ENCODE results near the gene SDR39U1.
"Not testable (repeated sequence)": the region's sequence is repeated elsewhere in the genome, so short reads cannot be mapped to it uniquely, and the experiment has no call there.

The SDR39U1 gene, protein sequence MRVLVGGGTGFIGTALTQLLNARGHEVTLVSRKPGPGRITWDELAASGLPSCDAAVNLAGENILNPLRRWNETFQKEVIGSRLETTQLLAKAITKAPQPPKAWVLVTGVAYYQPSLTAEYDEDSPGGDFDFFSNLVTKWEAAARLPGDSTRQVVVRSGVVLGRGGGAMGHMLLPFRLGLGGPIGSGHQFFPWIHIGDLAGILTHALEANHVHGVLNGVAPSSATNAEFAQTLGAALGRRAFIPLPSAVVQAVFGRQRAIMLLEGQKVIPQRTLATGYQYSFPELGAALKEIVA

DNA sequence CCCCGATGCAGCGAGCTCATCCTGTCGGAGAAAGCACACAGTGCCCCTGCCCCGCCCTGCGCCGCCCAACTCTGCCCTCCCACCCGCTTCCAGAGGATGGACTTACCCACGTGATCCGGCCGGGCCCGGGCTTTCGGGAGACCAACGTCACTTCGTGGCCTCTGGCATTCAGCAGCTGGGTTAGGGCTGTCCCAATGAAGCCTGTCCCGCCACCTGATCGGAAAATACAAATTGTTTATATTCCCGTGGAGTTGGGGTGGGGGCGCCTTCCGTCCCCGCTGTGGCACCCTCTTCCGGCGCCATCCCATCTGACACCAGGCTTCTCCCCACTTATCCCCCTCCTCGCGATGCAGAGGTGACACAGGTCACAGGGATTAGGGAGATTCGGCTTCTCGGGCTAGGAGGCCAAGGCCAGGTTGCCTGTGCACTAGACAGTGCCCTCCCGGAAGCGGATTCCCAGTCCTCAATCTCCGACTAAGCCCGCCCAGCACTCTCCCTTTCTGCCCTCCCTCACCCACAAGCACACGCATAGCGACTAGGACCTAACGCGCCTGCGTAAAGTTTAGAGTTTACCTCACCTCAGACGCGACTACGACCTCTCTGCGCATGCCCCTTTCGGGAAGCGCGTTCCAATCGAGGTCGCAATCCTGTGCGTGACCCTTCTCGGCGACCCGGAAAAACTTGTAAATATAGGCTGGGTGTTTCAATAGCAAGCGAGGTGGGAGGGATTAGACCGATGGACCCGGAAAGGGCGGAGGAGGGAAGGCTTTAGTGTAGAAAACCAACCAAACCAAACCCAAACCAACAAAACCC lies at the start of gene SDR39U1:
TSS of gene SDR39U1 (minus strand) at position 537 of the 813 bp plus-strand sequence. CDS start at position 530, 7 bp downstream.
- in situ Hi-C loops (cut with HindIII; ENCODE audit: low sequenced_read_pairs): no loop called here

DNA sequence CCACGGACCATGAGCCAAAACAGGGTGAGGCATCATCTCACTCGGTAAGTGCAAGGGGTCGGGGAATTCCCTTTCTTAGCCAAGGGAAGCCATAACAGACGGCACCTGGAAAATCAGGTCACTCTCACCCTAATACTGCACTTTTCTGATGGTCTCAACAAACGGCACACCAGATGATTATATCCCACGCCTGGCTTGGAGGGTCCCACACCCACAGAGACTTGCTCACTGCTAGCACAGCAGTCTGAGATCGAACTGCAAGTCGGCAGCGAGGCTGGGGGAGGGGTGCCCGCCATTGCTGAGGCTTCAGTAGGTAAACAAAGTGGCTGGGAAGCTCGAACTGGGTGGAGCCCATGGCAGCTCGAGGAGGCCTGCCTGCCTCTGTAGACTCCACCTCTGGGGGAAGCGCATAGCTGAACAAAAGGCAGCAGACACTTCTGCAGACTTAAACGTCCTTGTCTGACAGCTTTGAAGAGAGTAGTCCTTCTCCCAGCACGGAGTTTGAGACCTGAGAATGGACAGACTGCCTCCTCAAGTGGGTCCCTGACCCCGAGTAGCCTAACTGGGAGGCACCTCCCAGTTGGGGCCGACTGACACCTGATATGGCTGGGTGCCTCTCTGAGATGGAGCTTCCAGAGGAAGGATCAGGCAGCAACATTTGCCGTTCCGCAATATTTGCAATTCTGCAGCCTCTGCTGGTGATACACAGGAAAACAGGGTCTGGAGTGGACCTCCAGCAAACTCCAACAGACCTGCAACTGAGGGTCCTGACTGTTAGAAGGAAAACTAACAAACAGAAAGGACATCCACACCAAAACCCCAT lies 49.2 kb upstream of the SDR39U1 start:
- in situ Hi-C loops (cut with HindIII; ENCODE audit: low sequenced_read_pairs): not testable (repeated sequence)

DNA sequence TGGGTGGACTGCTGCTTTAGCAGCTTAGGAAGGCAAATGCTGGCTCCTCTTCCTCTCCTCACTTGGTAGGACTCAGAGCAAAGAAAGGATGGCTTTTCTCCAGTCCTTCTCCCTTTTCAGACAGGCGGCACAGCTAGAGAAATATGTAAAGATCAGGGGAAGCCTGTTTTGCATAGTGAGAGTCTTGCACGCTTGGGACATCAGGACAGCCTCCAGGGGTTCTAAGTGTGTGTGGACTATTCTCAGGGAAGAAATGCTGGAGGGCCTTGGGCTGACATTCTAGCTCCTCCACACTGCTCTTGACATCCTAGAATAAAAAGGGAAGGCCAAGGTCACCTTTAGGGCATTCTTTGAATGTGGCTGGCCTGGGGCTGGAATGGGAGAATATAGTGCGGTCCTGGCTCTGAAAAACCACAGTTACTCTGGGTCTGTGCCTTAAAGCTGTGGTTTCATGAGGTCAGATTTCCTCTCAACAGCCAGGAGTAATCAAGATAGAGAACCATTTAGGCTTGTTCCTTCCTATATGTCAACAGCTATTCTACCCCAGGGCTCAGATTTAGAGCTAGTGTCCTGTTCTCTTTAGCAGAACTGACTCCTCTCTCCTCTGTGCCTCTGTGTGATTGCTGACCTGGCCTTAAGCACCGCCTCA lies 41.2 kb upstream of the SDR39U1 start:
- in situ Hi-C loops (cut with HindIII; ENCODE audit: low sequenced_read_pairs): no loop called here

GRCh38 chr14:24482699-24483303 lies 40.2 kb upstream of the SDR39U1 start:
- in situ Hi-C loops (cut with HindIII; ENCODE audit: low sequenced_read_pairs): not testable (repeated sequence)

- in situ Hi-C loops (cut with HindIII; ENCODE audit: low sequenced_read_pairs): no loop called here
Measured at GRCh38 chr14:24481622-24482324, 39.2 kb upstream of the SDR39U1 start.

DNA sequence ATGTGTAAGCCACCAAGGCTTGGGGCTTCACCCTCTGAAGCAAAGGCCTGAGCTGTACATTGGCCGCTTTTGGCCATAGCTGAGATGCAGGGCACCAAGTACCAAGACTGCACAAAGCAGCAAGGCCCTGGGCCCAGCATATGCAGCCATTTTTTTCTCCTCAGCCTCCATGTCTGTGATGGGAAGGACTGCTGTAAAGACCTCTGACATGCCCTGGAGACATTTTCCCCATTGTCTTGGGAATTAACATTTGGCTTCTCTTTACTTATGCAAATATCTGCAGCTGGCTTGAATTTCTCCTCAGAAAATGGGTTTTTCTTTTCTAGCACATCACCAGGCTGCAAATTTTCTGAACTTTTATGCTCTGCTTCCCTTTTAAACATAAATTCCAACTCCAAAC lies 37.4 kb upstream of the SDR39U1 start:
- in situ Hi-C loops (cut with HindIII; ENCODE audit: low sequenced_read_pairs): not testable (repeated sequence)

GRCh38 chr14:24475261-24475660 lies 32.7 kb upstream of the SDR39U1 start:
- in situ Hi-C loops (cut with HindIII; ENCODE audit: low sequenced_read_pairs): no loop called here

GRCh38 chr14:24473211-24473610 lies 30.6 kb upstream of the SDR39U1 start:
- in situ Hi-C loops (cut with HindIII; ENCODE audit: low sequenced_read_pairs): no loop called here

DNA sequence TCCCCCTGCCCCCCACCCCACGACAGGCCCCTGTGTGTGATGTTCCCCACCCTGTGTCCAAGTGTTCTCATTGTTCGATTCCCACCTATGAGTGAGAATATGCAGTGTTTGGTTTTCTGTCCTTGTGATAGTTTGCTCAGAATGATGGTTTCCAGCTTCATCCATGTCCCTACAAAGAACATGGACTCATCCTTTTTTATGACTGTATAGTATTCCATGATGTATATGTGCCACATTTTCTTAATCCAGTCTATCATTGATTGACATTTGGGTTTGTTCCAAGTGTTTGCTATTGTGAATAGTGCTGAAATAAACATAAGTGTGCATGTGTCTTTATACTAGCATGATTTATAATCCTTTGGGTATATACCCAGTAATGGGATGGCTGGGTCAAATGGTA lies 27.9 kb upstream of the SDR39U1 start:
- in situ Hi-C loops (cut with HindIII; ENCODE audit: low sequenced_read_pairs): not testable (repeated sequence)

DNA sequence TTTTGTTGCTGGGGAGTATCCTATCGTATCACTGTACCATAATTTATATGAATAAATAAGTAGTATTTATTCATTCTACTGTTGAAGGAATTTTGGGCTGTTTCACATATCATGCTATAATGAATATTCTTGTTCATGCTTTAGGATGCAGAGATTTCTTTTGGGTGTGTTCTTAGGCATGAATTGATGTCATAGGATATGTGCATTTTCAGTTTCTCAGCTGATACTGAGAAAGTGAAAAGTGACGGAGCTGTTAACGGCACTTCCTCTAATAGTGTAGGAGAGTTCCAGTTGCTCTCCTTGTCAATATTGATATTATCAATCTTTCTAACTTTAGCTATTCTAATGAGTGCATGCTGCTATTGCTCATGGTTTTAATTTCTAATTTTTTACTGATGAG lies 23.2 kb upstream of the SDR39U1 start:
- in situ Hi-C loops (cut with HindIII; ENCODE audit: low sequenced_read_pairs): no loop called here

DNA sequence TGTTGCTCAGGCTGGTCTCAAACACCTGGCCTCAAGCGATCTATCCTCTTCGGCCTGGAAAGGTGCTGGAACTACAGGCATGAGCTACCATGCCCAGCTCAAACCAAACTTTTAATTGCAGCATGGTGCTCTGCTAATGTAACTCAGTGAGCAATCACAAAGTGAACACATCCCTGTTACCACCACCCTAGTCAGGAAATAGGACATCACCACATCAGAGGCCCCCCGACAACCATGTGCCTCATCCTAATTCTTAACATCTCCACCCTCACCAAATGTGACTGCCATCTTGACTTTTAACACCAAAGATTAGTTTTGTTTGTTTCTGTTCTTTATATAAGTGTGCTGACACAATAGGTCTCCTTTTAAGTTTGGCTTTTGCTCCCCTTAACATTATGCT lies 22.8 kb upstream of the SDR39U1 start:
- in situ Hi-C loops (cut with HindIII; ENCODE audit: low sequenced_read_pairs): no loop called here

DNA sequence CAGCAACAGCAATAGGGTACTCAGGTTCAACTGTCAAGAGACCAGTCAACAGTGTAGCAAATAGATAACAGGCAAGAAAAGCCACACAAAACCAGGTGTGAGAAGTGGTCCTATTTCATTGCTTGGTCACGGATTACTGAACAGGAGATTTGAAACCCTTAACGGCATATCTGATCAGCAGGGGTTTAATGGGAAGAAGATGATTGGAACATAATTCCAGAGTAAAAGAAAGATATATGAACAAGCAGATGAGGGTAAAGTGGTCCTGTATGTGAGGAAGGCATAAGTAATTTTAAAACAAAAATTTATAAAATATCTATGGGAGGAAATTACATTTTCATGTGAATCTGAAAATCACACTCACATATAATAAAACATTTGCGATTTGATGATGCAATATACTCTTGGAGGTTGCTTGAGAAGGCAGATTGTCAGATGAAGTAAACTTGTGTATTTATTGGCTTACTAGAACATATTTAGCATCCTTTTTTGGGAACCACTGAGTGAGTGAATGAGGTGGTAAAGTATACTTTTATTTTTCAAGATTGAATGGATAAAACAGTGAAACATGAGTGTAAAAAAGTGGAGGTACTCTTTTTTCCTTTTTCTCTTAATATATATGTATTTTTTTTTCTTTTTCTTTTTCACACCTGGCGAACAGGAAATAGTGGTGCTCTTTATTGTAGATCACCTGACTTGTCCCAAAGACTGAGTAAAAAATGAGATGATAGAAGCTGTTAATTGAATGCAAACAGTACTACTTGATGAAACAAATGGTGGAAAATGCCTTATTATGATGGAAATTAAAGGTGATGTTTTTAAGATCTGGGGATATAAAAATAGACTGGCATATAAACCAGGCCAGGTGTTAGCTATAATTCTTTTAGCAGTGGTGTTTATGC lies 21.6 kb upstream of the SDR39U1 start:
- in situ Hi-C loops (cut with HindIII; ENCODE audit: low sequenced_read_pairs): no loop called here

GRCh38 chr14:24463017-24463883 lies 20.7 kb upstream of the SDR39U1 start:
- in situ Hi-C loops (cut with HindIII; ENCODE audit: low sequenced_read_pairs): no loop called here

DNA sequence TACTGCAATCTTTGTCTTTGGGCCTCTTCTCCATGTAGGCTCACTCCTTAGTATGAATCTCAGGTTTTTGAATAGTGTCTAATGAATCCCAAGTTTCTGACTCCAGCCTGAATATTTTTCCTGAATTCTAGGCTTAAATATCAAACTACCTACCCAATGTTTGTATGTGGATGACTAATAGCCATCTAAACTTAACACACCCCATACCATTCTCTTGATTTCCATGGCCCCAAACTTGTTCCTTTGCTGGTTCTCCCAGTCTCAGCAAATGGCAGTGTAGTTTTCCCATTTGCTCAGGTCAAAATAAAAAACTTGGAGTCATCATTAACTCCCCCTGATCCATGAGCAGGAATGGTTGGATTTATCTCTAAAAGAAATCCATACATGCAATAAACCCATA lies 18.8 kb upstream of the SDR39U1 start:
- in situ Hi-C loops (cut with HindIII; ENCODE audit: low sequenced_read_pairs): no loop called here

DNA sequence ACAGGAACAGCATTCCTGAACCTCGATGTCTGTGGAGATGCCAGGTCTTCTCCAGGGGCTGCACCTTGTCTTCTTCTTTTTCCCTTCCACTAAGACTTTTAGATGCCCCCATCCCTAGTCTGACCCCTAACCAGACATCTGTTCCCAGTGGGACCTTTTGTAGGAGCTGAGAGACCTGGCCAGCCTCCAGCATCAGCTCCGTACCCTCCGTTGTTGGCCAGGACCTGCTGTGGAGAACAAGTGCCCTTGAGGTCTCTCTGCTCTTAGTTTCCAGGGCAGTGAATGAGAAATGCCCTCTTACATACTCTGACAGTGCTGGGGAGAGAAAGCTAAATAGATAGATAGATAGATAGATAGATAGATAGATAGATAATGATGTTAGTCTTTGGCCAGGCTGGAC lies 16.8 kb upstream of the SDR39U1 start:
- in situ Hi-C loops (cut with HindIII; ENCODE audit: low sequenced_read_pairs): no loop called here

DNA sequence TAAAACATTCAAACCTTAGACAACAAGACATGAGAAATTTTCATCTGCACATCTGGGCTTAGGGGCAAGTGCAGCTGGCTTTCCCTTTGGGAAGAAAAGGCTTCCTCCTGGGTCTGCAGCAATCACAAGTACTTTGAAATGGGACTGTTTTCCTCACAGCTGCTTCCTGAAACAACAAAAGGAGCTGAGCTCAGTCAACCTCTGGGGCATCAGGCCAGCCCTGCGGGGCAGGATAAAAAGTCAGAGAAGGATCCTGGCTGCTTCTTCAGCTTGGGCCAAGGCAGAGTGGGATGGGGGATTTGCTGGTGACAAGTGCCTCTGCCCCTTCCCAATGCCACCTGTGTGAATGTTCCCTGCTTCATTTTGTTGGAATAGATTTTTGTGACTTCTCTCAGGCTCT lies 16.2 kb upstream of the SDR39U1 start:
- in situ Hi-C loops (cut with HindIII; ENCODE audit: low sequenced_read_pairs): no loop called here

DNA sequence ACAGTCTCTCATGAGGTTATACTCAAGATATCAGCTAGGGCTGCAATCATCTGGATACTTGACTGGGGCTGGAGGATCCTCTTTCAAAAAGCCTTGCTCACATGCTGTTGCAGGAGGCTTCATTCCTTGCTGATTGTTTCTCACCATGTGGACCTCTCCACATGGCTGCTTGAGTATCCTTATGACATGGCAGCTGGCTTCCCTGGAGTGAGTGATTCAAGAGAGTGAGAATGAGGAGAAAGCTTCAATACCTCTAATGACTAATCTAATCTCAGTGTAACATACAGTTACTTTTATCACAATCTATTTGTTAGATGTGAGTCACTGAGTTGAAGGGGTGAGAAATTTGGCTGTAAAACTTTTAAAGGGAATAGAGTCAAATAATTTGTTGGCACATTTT lies 14.4 kb upstream of the SDR39U1 start:
- in situ Hi-C loops (cut with HindIII; ENCODE audit: low sequenced_read_pairs): no loop called here

DNA sequence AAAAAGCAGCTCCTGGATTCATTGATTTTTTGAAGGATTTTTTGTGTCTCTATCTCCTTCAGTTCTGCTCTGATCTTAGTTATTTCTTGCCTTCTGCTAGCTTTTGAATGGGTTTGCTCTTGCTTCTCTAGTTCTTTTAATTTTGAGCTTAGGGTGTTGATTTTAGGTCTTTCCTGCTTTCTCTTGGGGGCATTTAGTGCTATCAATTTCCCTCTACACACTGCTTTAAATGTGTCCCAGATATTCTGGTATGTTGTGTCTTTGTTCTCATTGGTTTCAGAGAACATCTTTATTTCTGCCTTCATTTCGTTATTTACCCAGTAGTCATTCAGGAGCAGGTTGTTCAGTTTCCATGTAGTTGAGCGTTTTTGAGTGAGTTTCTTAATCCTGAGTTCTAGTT lies 8.3 kb upstream of the SDR39U1 start:
- in situ Hi-C loops (cut with HindIII; ENCODE audit: low sequenced_read_pairs): not testable (repeated sequence)

All from DLD1 (cell line).